ENCODE data around the gene CACNA1C.

- TF ChIP-seq CTCF (IDR thresholded peaks at IDR 0.05) (no peak), POLR2A (IDR thresholded peaks at IDR 0.05) (no peak)
These were observed 441.9 kb downstream of the CACNA1C start for GRCh38 chr12:2494486-2495192.
